ENCODE results near the gene ULK3.

Gene ULK3

GRCh38 chr15:74850393-74850792 lies 7.4 kb upstream of the ULK3 start:
- TF ChIP-seq CTCF (IDR thresholded peaks at IDR 0.05; ENCODE audit: low read depth, low read length, missing control alignments): no peak

GRCh38 chr15:74847432-74847831 lies 4.5 kb upstream of the ULK3 start:
- H3K4me3 ChIP-seq (replicated peaks; ENCODE audit: low read depth, low read length): no peak overlapping the region
- no peak for DNase-seq (ENCODE audit: extremely low read depth, low read depth)
- TF ChIP-seq CTCF (IDR thresholded peaks at IDR 0.05; ENCODE audit: low read depth, low read length, missing control alignments): no peak

More at GRCh38 chr15:74850393-74850792, 7.4 kb upstream of the ULK3 start:
- no peak overlapping the region for H3K4me3 ChIP-seq (replicated peaks; ENCODE audit: low read depth, low read length)
- no peak for DNase-seq (ENCODE audit: extremely low read depth, low read depth)

GRCh38 chr15:74845581-74845980 lies 2.6 kb upstream of the ULK3 start:
- TF ChIP-seq CTCF (IDR thresholded peaks at IDR 0.05; ENCODE audit: low read depth, low read length, missing control alignments): no peak
- DNase-seq (ENCODE audit: extremely low read depth, low read depth): no peak

GRCh38 chr15:74845208-74845568 lies 2.2 kb upstream of the ULK3 start:
- H3K4me3 ChIP-seq (replicated peaks; ENCODE audit: low read depth, low read length): no peak overlapping the region
- no peak for DNase-seq (ENCODE audit: extremely low read depth, low read depth)
- no peak for TF ChIP-seq CTCF (IDR thresholded peaks at IDR 0.05; ENCODE audit: low read depth, low read length, missing control alignments)

More at GRCh38 chr15:74845581-74845980, 2.6 kb upstream of the ULK3 start:
- H3K4me3 ChIP-seq (replicated peaks; ENCODE audit: low read depth, low read length): no peak overlapping the region

GRCh38 chr15:74844319-74845207 lies 1.6 kb upstream of the ULK3 start:
- no peak for TF ChIP-seq CTCF (IDR thresholded peaks at IDR 0.05; ENCODE audit: low read depth, low read length, missing control alignments)
- no peak overlapping the region for H3K4me3 ChIP-seq (replicated peaks; ENCODE audit: low read depth, low read length)
- no peak for DNase-seq (ENCODE audit: extremely low read depth, low read depth)

GRCh38 chr15:74843891-74844299 lies 939 bp upstream of the ULK3 start:
- H3K4me3 ChIP-seq (replicated peaks; ENCODE audit: low read depth, low read length): peak overlapping the region; percentile 60
- DNase-seq (ENCODE audit: extremely low read depth, low read depth): no peak
- no peak for TF ChIP-seq CTCF (IDR thresholded peaks at IDR 0.05; ENCODE audit: low read depth, low read length, missing control alignments)
